GM23338 (cell line): ENCODE results near the gene FNDC3B. TPM values are rescaled to one million over a fixed set of nuclear protein-coding genes. Genes with fewer than 3 reads are reported as not detected.

Source experiments
- ATAC-seq: fragments of 200-7000 bp; cut with Tn5 transposase; 3 replicates; pipeline ENCODE4 v1.9.1; 2020
- DNase-seq: peaks from one replicate; pipeline ENCODE4 v3.0.0-alpha.2; 2015; ENCODE audit warnings: low spot score
- H2AFZ ChIP-seq: fragments of 200-600 bp; sonication (generic); 2 replicates; pipeline ENCODE4 v1.8.0; 2016; ENCODE audit warnings: antibody characterized with exemption, mild to moderate bottlenecking, moderate library complexity
- H3F3A ChIP-seq: fragments of 200-600 bp; sonication (generic); replicated peaks from 2 replicates; pipeline ENCODE4 v1.8.0; 2017; ENCODE audit warnings: antibody characterized with exemption, mixed run types, low read depth
- H3K27ac ChIP-seq: fragments of 200-600 bp; sonication (generic); 2 replicates; pipeline ENCODE4 v1.6.1; 2016; ENCODE audit warnings: low read depth
- H3K27me3 ChIP-seq: fragments of 200-600 bp; sonication (generic); 2 replicates; pipeline ENCODE4 v1.8.0; 2016; ENCODE audit warnings: mild to moderate bottlenecking, mixed run types, moderate library complexity; ENCODE audit not compliant: insufficient read depth
- H3K36me3 ChIP-seq: fragments of 200-600 bp; sonication (generic); 2 replicates; pipeline ENCODE4 v1.8.0; 2016; ENCODE audit warnings: mild to moderate bottlenecking; ENCODE audit not compliant: insufficient read depth
- H3K4me1 ChIP-seq: fragments of 200-600 bp; sonication (generic); 2 replicates; pipeline ENCODE4 v1.8.0; 2016; ENCODE audit warnings: mild to moderate bottlenecking, moderate library complexity; ENCODE audit not compliant: insufficient read depth
- H3K4me2 ChIP-seq: fragments of 200-600 bp; sonication (generic); 2 replicates; pipeline ENCODE4 v1.7.1; 2017; ENCODE audit warnings: mixed run types
- H3K4me3 ChIP-seq: fragments of 200-600 bp; sonication (generic); 2 replicates; pipeline ENCODE4 v1.6.1; 2016; ENCODE audit warnings: mixed run types
- H3K79me2 ChIP-seq: fragments of 200-600 bp; sonication (generic); replicated peaks from 2 replicates; pipeline ENCODE4 v1.8.0; 2017; ENCODE audit warnings: mild to moderate bottlenecking; ENCODE audit not compliant: insufficient read depth
- H3K9me2 ChIP-seq: fragments of 200-600 bp; sonication (generic); 2 replicates; pipeline ENCODE4 v1.8.0; 2017; ENCODE audit not compliant: insufficient read depth
- H4K20me1 ChIP-seq: fragments of 200-600 bp; sonication (generic); replicated peaks from 2 replicates; pipeline ENCODE4 v1.8.0; 2017; ENCODE audit warnings: mild to moderate bottlenecking; ENCODE audit not compliant: insufficient read depth
- H3K27ac Mint-ChIP-seq: 2 replicates; pipeline ENCODE4 v1.8.0; 2020; ENCODE audit warnings: inconsistent platforms, mild to moderate bottlenecking, moderate library complexity, mixed read lengths
- H3K27me3 Mint-ChIP-seq: 3 replicates; pipeline ENCODE4 v1.8.0; 2022; ENCODE audit warnings: low read depth, mild to moderate bottlenecking, moderate library complexity, mixed read lengths, inconsistent platforms; ENCODE audit not compliant: insufficient read depth, poor library complexity
- H3K36me3 Mint-ChIP-seq: 3 replicates; pipeline ENCODE4 v1.8.0; 2021; ENCODE audit warnings: low read depth, mild to moderate bottlenecking, inconsistent platforms, moderate library complexity, mixed read lengths
- H3K4me1 Mint-ChIP-seq: 3 replicates; pipeline ENCODE4 v1.8.0; 2020; ENCODE audit warnings: mild to moderate bottlenecking, inconsistent platforms, mixed read lengths
- H3K4me3 Mint-ChIP-seq: 3 replicates; pipeline ENCODE4 v1.8.0; 2021; ENCODE audit warnings: moderate library complexity, mild to moderate bottlenecking, inconsistent platforms, mixed read lengths
- H3K9me3 Mint-ChIP-seq: 3 replicates; pipeline ENCODE4 v1.8.0; 2020; ENCODE audit warnings: moderate library complexity, mild to moderate bottlenecking, inconsistent platforms, mixed read lengths
- CREB1 ChIP-seq: fragments of 250-450 bp; sonication (Bioruptor Pico); IDR thresholded peaks from 2 replicates; pipeline ENCODE4 v1.5.0; 2020; ENCODE audit warnings: low read depth, mild to moderate bottlenecking, moderate library complexity
- EZH2 ChIP-seq: fragments of 200-600 bp; sonication (generic); IDR thresholded peaks from one replicate; pipeline ENCODE4 v1.8.0; 2017; ENCODE audit warnings: antibody characterized with exemption, mild to moderate bottlenecking, low read depth; ENCODE audit not compliant: unreplicated experiment
- EZH2phosphoT487 ChIP-seq: fragments of 200-600 bp; sonication (generic); IDR thresholded peaks from one replicate; pipeline ENCODE4 v1.8.1; 2018; ENCODE audit warnings: antibody characterized with exemption; ENCODE audit not compliant: unreplicated experiment
- JUNB ChIP-seq: IDR thresholded peaks from one replicate; pipeline ENCODE4 v1.6.1; 2016; ENCODE audit warnings: antibody characterized with exemption; ENCODE audit not compliant: unreplicated experiment
- NANOG ChIP-seq: IDR thresholded peaks from 2 replicates; pipeline ENCODE4 v1.6.1; 2016; ENCODE audit warnings: antibody characterized with exemption, borderline replicate concordance
- POLR2AphosphoS5 ChIP-seq: IDR thresholded peaks from 2 replicates; pipeline ENCODE4 v1.6.1; 2016; ENCODE audit warnings: antibody characterized with exemption, low read depth
- REST ChIP-seq: IDR thresholded peaks from one replicate; pipeline ENCODE4 v1.6.1; 2018; ENCODE audit warnings: antibody characterized with exemption; ENCODE audit not compliant: unreplicated experiment
- STAT1 ChIP-seq: IDR thresholded peaks from one replicate; pipeline ENCODE4 v1.6.1; 2016; ENCODE audit warnings: antibody characterized with exemption; ENCODE audit not compliant: unreplicated experiment
- ZNF114 ChIP-seq: fragments of 250-450 bp; sonication (Bioruptor Pico); IDR thresholded peaks from 2 replicates; pipeline ENCODE4 v1.5.0; 2020; ENCODE audit warnings: mild to moderate bottlenecking, moderate library complexity
- ZNF331 ChIP-seq: fragments of 250-450 bp; sonication (Bioruptor Pico); IDR thresholded peaks from 2 replicates; pipeline ENCODE4 v1.5.0; 2020; ENCODE audit warnings: low read depth, mild to moderate bottlenecking, moderate library complexity
- ZNF462 ChIP-seq: fragments of 250-450 bp; sonication (Bioruptor Pico); IDR thresholded peaks from 2 replicates; pipeline ENCODE4 v1.5.0; 2020; ENCODE audit warnings: mild to moderate bottlenecking, moderate library complexity
- polyA plus RNA-seq: library from polyadenylated mRNA; unstranded; fragments of >200 nt; fragmentation: Nextera tagmentation; extraction: Ambion mirVana; gene quantifications from 2 replicates; pipeline ENCODE4 v1.2.1, GENCODE V29; 2016
- total RNA-seq: library from RNA; depleted of rRNA; stranded (reverse); fragments of >200 nt; shearing (Covaris generic); gene quantifications from 2 replicates; pipeline ENCODE4 v1.2.3, GENCODE V29; 2014
- TF ChIP-seq, protein P1 (sequence below): IDR thresholded peaks from 2 replicates; pipeline ENCODE4 v1.6.1; 2016; ENCODE audit warnings: antibody characterized with exemption
- TF ChIP-seq, protein P2 (sequence below), 2 experiments: fragments of 200-600 bp in 1 of 2; sonication (generic) in 1 of 2; conservative IDR thresholded peaks; 2 replicates each; pipeline versions ENCODE4 v1.5.1 to v1.6.1; 2016 to 2017; ENCODE audit warnings: antibody characterized with exemption in 2 of 2, low read depth in 2 of 2, mild to moderate bottlenecking in 2 of 2, moderate library complexity in 1 of 2

Gene FNDC3B
- total and polyA plus RNA-seq, 2 experiments from 2014 or later = 19.1 to 55.4 TPM

- Histone ChIP-seq H3K27me3 (no peaks in the 10 kb centered on the region), H3K79me2 (peaks cover 100% of the 10 kb centered on the region), H3K4me1 (peaks cover 40% of the 10 kb centered on the region), H2AFZ (no peak overlapping the region), H3K4me3 (no peak overlapping the region), H3K4me2 (peak overlapping the region; percentile 37; the same call in 1 of the 2 replicates), H4K20me1 (peaks cover 27% of the 10 kb centered on the region), H3F3A (no peaks in the 10 kb centered on the region), H3K27ac (peak overlapping the region; percentile 22; the same call in 1 of the 2 replicates), H3K9me2 (no peaks in the 10 kb centered on the region), H3K36me3 (no peaks in the 10 kb centered on the region)
- Mint-ChIP-seq H3K27me3 (peaks cover 3% of the 10 kb centered on the region), H3K9me3 (peaks cover 2% of the 10 kb centered on the region; the same call in 1 of the 3 replicates), H3K36me3 (peaks cover 20% of the 10 kb centered on the region; the same call in 2 of the 3 replicates), H3K27ac (peak overlapping the region; percentile 2; the same call in 1 of the 2 replicates), H3K4me1 (peaks cover 57% of the 10 kb centered on the region), H3K4me3 (no peak overlapping the region)
- ATAC-seq (no peak), DNase-seq (no peak)
- TF ChIP-seq CREB1 (CRISPR knock-in tag) (no peak), ZNF114 (CRISPR knock-in tag) (no peak), POLR2AphosphoS5 (no peak), NANOG (no peak), REST (no peak), EZH2phosphoT487 (no peak), EZH2 (no peak), ZNF462 (CRISPR knock-in tag) (no peak), ZNF331 (CRISPR knock-in tag) (no peak), STAT1 (no peak), JUNB (no peak)
- TF ChIP-seq, protein P1, sequence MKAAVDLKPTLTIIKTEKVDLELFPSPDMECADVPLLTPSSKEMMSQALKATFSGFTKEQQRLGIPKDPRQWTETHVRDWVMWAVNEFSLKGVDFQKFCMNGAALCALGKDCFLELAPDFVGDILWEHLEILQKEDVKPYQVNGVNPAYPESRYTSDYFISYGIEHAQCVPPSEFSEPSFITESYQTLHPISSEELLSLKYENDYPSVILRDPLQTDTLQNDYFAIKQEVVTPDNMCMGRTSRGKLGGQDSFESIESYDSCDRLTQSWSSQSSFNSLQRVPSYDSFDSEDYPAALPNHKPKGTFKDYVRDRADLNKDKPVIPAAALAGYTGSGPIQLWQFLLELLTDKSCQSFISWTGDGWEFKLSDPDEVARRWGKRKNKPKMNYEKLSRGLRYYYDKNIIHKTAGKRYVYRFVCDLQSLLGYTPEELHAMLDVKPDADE = no peak
- TF ChIP-seq, protein P2, sequence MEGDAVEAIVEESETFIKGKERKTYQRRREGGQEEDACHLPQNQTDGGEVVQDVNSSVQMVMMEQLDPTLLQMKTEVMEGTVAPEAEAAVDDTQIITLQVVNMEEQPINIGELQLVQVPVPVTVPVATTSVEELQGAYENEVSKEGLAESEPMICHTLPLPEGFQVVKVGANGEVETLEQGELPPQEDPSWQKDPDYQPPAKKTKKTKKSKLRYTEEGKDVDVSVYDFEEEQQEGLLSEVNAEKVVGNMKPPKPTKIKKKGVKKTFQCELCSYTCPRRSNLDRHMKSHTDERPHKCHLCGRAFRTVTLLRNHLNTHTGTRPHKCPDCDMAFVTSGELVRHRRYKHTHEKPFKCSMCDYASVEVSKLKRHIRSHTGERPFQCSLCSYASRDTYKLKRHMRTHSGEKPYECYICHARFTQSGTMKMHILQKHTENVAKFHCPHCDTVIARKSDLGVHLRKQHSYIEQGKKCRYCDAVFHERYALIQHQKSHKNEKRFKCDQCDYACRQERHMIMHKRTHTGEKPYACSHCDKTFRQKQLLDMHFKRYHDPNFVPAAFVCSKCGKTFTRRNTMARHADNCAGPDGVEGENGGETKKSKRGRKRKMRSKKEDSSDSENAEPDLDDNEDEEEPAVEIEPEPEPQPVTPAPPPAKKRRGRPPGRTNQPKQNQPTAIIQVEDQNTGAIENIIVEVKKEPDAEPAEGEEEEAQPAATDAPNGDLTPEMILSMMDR (conservative IDR thresholded peaks at IDR 0.05; ENCODE audit: low read depth in 2 of 2) = no peak
Measured at GRCh38 chr3:172065967-172066762, 26.8 kb downstream of the FNDC3B start.
